ENCODE results near the gene TFPI2.

The TFPI2 gene

DNA sequence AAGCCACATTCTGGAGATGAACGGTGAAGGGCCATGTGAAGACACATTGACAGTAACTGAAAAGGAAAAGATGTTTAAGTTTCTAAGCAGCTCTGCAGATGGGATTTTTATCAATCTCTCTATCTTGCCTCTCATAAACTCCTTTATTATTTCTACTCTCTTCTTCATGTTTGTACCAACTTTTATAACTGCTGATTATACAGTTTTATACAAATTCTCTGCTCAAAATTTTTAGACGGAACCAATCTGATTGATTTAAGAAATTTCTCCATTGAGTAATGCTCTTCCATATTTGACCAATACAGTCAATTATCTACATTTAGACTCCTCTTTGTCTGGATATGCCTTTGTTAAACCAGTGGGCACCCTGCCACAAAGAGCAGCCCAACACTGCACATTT is 31.7 kb downstream of the TFPI2 start:
- DNase-seq: no peak

DNA sequence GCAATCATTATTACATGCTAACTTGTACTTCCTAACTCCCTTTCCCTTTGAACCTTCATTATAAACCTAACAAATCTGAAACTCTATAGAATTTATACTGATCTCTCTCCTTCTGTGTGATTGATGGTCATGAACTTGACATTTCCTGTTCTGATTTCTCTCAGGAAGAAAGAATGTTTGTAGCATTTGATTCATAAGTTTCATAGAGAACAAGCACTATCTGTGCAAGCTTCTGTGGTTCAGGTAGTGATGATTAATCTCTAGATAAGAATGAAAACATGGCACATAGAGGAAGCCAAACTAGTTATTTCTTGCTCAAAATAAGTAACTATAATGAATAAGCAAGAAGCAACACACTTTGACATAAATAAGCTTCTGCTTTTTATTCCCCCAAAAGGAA is 34.2 kb downstream of the TFPI2 start:
- no peak for DNase-seq

DNA sequence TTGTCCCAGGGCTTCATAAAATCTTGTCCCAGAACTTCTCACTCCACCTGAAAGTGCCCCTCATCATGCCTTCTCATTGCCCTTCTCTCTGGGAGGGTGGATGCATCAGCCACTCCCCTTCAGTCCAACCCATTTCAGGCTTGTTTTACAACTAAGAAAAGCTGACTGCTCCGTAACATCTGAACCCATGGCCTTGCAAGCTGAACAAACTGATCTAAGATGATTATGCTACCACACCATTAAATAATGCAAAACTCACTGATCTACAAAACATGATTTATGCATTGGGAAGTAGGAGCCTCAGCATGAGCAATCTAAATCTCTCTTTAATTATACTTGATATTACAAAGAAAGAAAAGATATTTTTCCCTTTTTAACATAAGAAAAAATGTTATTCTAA is 34.8 kb downstream of the TFPI2 start:
- no peak for DNase-seq

DNA sequence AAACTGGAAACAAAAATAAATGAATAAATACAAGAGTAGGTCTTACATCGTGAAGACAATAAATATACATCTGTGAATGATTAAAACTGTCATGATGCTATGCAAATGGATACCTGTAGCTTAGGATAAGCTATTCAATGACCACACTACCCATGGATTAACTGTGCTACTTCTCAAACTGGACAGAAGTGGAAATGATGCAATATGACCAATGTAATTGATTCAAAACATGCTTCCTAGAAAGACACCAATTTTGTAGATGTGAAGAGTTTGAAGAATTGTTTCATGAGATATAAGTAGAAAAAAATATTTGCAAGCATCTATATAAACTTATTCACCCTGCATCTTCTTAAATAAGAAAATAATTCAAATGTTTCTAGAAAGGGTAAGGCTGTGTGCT is 36.1 kb downstream of the TFPI2 start:
- DNase-seq: no peak

DNA sequence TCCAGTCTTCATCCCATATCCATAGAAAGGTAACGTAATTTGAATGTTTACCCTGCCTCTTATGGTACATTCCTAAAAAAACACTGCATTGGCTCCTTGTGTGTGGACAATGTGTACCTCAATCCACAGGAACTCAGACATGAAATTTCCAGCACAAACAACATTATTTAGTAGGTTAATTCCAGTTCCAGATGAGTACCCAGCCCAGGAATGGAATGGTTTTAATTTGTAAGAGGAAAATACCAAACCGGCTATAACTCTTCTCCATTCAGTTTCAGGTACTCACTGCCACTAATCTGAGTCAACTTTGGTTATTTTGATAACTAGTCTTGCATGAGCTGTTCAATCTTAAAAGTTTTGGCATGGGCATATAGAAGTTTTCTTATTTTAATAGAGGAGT is 39.0 kb downstream of the TFPI2 start:
- DNase-seq: no peak

DNA sequence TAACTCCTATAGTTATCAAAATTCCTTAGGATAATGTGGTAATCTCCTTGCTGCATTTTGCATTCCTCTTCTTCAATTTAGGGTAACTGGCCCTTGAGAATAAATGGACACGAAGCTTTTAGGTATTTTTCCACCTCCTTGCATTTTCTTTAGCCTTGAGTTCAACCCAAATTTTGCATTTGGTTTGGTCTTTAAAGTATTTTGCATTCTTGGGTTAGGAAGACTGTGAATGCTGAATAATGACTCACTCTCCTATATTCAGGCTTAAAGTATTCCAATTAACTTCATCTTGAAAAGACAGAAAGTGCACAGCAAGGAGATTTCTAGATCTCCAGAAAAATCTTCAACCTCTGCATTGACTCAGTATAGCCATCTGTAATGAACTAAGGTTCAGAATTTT is 47.3 kb downstream of the TFPI2 start:
- DNase-seq: no peak

DNA sequence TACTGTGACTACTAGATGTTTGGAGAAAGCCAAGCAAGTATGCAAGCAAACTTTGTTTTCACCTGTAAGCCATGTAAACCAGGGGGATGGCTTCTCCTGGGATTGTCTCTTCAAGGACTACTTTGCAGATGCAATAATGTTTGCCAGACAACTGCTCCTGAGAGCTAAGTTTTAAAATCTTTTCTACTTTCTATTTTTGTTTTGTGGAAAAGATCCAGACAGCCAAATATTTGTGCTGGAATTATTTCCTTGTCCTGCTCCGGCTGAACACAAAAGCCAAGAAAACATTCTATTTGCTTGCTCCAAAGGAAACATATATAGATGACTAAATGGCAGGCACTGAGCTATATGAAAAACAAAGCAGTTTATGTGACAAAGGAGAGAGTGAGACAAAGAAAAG is 51.6 kb downstream of the TFPI2 start:
- no peak for DNase-seq

DNA sequence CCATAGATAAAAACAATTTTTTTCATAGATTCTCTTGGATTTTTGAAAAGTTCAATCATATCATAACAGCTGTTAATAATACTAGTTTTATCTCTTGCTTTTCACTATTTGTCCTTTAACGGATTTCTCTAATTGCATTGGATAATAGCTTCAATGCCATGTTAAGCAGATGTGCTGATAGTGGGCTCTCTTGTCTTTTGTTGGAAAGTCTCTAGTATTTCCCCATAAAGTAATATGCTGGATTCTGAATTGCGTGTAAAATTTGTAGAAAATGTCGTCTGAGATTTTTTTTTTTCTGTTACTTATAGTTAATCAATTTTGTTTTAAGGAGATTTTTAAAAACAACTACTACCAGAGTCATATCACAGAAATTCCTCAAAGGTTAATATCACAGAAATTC is 53.3 kb downstream of the TFPI2 start:
- DNase-seq: no peak

DNA sequence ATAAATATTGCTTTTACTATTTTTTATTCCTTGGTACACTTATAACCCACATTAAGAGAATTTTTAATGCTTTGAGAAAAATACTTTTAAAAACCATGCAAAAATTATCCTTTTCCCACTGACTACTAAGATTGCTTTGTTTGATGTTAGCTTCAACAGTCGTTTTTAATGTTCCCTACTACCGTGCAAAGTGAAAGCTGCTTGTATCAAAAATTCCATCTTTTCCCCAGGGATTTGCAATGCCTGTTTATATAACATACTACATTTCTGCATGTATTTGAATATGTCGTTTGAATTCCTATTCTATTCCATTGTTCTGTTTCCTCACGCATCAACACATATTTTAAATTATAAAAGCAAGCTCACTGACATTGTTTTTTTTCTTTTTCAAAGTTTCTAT is 54.4 kb downstream of the TFPI2 start:
- no peak for DNase-seq

DNA sequence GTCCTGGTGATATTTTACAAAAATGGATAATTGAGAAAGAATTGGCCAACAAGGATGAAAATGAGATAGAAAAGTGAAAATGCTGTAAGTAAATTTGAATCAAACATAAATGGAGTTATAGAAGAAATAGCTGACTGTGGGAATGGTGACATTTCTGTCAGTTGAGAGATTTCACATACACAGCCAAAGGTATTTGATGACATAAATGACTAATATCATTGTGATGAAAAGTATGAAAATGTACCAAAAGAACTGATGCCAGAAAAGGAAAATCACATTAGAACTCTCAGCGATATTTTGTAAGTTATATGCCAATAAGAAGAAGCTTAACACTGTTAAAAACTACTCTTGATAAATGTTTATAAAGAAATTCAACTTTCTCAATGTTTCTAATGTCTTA is 54.9 kb downstream of the TFPI2 start:
- no peak for DNase-seq

All from hypothalamus (tissue), 51 donors.